ENCODE results near the gene SCRN1. TPM values are rescaled to one million over a fixed set of nuclear protein-coding genes. Genes with fewer than 3 reads are reported as not detected.

Gene SCRN1
- total RNA-seq, 4 donors from 2014 or later = 14.4 to 66.5 (median 44.1) TPM

DNA sequence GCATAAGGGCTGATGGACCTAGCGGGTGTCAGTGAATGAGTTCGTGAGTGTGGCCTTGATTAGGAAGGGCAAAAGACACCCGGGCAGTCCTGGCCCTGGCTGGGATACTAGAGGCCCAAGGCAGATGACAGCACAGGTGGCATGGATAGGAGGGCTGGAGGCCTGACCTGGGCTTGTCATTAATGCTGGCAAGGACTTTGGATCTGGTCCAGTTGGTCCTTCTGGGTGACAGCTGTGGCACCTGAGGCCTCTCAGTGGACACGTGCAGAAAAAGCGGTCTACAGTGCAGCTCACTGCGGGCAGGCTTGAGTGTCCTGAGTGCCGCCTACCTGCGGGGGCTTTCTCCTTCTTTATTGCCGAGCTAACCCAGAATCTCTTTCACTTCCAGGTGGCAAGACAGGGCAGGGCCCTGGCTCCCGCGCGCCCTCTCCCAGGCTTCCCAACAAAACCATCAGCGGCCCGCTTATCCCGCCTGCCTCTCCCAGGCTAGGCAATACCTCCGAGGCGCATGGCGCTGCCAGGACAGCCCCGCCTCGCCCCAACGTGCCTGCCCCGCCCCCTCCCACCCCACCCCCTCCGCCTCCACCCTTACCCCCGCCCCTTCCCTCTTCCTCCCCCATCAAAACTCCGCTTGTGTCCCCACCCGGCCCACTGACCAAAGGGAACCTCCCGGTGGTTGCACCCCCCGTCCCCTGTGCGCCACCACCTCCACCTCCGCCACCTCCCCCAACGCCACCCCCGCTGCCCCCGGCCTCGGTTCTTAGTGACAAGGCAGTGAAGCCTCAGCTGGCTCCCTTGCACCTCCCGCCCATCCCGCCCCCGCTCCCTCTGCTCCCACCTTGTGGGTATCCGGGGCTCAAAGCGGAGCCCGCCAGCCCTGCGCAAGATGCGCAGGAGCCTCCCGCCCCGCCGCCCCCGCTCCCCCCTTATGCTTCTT, 105.9 kb downstream of the SCRN1 start:
- Histone ChIP-seq H3K9me3 (no peaks in the 10 kb centered on the region), H3K4me3 (peak overlapping the region; percentile 32 to 39), H3K27ac (peak overlapping the region in 1 of 2 donors; percentile 45), H3K27me3 (no peaks in the 10 kb centered on the region), H3K36me3 (no peaks in the 10 kb centered on the region), H3K4me1 (no peaks in the 10 kb centered on the region)
- intact Hi-C loops (cut with DNase I; ENCODE audit: low total_unique reads) = no loop called here
- TF ChIP-seq, protein P1, sequence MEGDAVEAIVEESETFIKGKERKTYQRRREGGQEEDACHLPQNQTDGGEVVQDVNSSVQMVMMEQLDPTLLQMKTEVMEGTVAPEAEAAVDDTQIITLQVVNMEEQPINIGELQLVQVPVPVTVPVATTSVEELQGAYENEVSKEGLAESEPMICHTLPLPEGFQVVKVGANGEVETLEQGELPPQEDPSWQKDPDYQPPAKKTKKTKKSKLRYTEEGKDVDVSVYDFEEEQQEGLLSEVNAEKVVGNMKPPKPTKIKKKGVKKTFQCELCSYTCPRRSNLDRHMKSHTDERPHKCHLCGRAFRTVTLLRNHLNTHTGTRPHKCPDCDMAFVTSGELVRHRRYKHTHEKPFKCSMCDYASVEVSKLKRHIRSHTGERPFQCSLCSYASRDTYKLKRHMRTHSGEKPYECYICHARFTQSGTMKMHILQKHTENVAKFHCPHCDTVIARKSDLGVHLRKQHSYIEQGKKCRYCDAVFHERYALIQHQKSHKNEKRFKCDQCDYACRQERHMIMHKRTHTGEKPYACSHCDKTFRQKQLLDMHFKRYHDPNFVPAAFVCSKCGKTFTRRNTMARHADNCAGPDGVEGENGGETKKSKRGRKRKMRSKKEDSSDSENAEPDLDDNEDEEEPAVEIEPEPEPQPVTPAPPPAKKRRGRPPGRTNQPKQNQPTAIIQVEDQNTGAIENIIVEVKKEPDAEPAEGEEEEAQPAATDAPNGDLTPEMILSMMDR (IDR thresholded peaks at IDR 0.05) = no peak
- no peak for TF ChIP-seq POLR2A (IDR thresholded peaks at IDR 0.05)
- DNase-seq = peak in 1 of 2 donors; percentile 24

DNA sequence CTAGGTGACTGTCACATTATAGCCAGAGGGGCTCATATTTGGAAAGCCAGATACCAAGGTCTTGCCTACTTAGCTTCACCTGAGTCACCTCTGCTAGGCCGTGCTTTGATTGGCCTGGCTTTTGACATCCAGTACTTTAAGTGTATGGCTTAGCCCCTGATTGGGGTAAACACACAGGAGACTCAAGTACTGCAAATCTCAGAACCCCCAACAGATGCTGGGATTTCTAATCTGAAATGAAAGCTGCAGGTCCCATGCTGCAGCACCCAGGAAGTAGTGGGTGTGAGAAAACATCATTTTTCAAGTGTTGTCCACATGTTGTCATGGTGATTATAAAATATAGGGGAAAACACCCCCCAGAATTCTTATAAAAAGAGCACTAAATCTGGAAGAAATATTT, 107.1 kb downstream of the SCRN1 start:
- Histone ChIP-seq H3K4me3 (no peak overlapping the region), H3K4me1 (no peaks in the 10 kb centered on the region), H3K36me3 (no peaks in the 10 kb centered on the region), H3K27ac (no peak overlapping the region), H3K9me3 (no peaks in the 10 kb centered on the region), H3K27me3 (no peaks in the 10 kb centered on the region)
- no peak for DNase-seq
- intact Hi-C loops (cut with DNase I; ENCODE audit: low total_unique reads) = no loop called here
- TF ChIP-seq, protein P1 (IDR thresholded peaks at IDR 0.05) = no peak
- TF ChIP-seq POLR2A (IDR thresholded peaks at IDR 0.05) = no peak

DNA sequence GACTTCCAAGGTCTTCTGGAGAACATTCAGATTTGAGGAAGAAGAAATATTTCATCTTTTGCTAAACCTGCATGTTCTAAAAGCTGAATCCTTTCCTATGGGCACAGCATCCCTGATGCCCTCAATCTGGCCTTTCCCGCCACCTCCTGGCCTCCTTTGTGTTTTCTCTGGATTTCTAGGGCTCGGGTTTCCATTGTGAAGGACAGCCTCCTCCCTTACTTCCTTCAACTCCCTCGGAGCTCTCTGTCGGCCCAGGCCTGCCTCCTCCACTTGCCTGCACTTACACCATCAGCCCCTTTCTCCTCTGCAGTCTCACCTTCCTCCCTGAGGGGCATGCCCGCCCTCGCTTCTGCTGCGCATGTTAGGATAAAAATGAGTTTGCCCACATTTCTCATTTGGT, 107.9 kb downstream of the SCRN1 start:
- no peak for DNase-seq
- Histone ChIP-seq H3K9me3 (no peaks in the 10 kb centered on the region), H3K4me3 (no peak overlapping the region), H3K27me3 (no peaks in the 10 kb centered on the region), H3K27ac (no peak overlapping the region), H3K4me1 (no peaks in the 10 kb centered on the region), H3K36me3 (no peaks in the 10 kb centered on the region)
- TF ChIP-seq, protein P1 (IDR thresholded peaks at IDR 0.05) = no peak
- no peak for TF ChIP-seq POLR2A (IDR thresholded peaks at IDR 0.05)
- intact Hi-C loops (cut with DNase I; ENCODE audit: low total_unique reads) = no loop called here

DNA sequence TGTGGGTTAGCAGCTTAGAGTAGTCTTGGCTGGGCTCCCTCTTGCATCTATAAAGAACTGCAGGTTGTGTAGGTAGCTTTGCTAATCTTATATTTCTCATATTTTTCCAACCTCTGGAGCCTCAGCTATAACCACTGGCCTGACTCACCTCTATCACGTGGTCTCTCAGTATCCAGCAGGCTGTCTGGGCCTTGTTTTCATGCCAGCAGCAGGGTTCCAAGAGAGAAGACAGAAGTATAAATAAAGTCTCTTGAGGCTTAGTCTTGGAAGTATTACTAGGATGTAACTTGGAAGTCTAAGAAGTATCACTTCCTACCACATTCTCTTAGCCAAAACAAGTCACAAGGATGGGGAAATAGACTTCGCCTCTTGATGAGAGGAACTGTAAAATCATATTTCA, 110.0 kb downstream of the SCRN1 start:
- intact Hi-C loops (cut with DNase I; ENCODE audit: low total_unique reads) = no loop called here
- DNase-seq = peak in 1 of 2 donors; percentile 20
- no peaks in the 10 kb centered on the region for H3K36me3 ChIP-seq

More for the DNA sequence above, 110.0 kb downstream of the SCRN1 start:
- H3K9me3 ChIP-seq = no peaks in the 10 kb centered on the region
- H3K4me1 ChIP-seq = no peaks in the 10 kb centered on the region
- no peak overlapping the region for H3K4me3 ChIP-seq
- no peak overlapping the region for H3K27ac ChIP-seq
- no peaks in the 10 kb centered on the region for H3K27me3 ChIP-seq
- TF ChIP-seq, protein P1 (IDR thresholded peaks at IDR 0.05) = no peak
- TF ChIP-seq POLR2A (IDR thresholded peaks at IDR 0.05) = no peak

Data from uterus (tissue), 4 donors.